AG10803 (cell line): ENCODE results near the gene BACH2.
A peak's percentile ranks its signal among the peaks of the same experiment; 100 is the strongest.

Source experiments
- DNase-seq: peaks from one replicate; pipeline ENCODE4 v3.0.0; 2010; ENCODE audit warnings: low read depth
- H3K4me3 ChIP-seq: 2 replicates; pipeline ENCODE4 v1.5.1; 2011; ENCODE audit warnings: mild to moderate bottlenecking, low read length, control low read depth
- TF ChIP-seq, protein P1 (sequence below): conservative IDR thresholded peaks from 2 replicates; pipeline ENCODE4 v1.5.1; 2011; ENCODE audit warnings: mild to moderate bottlenecking, low read length, control low read depth, inconsistent platforms

Gene BACH2

DNA sequence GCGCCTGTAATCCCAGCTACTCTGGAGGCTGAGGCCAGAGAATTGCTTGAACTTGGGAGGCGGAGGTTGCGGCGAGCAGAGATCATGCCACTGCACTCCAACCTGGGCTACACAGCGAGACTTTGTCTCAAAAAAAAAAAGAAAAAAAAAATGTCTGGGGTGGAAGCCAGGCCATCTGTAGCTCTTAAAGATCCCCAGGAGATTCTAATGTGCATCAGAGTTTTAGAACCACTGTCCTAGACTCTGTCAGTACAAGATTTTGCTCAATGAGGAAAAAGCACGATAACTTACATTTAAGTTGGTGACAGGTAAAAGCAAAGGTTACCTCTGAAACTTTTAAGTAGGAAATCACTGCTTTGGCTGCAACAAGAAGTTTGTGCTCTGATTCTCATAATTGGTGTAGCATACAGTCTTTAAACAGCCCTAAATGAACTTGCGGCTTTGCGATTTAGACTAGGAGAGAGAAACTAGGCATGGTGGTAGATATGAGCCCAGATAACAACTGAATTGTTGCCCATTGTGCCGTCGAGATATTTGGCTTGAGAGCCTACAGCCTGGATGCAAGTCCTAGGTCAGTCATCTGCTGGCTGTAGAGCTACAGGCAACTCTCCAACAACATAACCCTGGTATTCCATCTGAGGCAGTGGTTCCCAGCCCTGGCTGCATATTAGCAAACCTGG is 67.2 kb downstream of the BACH2 start:
- no peak for DNase-seq
- H3K4me3 ChIP-seq, result no peak overlapping the region
- TF ChIP-seq, protein P1, sequence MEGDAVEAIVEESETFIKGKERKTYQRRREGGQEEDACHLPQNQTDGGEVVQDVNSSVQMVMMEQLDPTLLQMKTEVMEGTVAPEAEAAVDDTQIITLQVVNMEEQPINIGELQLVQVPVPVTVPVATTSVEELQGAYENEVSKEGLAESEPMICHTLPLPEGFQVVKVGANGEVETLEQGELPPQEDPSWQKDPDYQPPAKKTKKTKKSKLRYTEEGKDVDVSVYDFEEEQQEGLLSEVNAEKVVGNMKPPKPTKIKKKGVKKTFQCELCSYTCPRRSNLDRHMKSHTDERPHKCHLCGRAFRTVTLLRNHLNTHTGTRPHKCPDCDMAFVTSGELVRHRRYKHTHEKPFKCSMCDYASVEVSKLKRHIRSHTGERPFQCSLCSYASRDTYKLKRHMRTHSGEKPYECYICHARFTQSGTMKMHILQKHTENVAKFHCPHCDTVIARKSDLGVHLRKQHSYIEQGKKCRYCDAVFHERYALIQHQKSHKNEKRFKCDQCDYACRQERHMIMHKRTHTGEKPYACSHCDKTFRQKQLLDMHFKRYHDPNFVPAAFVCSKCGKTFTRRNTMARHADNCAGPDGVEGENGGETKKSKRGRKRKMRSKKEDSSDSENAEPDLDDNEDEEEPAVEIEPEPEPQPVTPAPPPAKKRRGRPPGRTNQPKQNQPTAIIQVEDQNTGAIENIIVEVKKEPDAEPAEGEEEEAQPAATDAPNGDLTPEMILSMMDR, result no peak

- peak; percentile 6 for DNase-seq
- TF ChIP-seq, protein P1, result no peak
Observed at GRCh38 chr6:90227673-90228072, 69.0 kb downstream of the BACH2 start.

GRCh38 chr6:90227213-90227612 is 69.4 kb downstream of the BACH2 start:
- TF ChIP-seq, protein P1, result no peak
- H3K4me3 ChIP-seq, result no peak overlapping the region
- no peak for DNase-seq

More at GRCh38 chr6:90227673-90228072, 69.0 kb downstream of the BACH2 start:
- no peak overlapping the region for H3K4me3 ChIP-seq

DNA sequence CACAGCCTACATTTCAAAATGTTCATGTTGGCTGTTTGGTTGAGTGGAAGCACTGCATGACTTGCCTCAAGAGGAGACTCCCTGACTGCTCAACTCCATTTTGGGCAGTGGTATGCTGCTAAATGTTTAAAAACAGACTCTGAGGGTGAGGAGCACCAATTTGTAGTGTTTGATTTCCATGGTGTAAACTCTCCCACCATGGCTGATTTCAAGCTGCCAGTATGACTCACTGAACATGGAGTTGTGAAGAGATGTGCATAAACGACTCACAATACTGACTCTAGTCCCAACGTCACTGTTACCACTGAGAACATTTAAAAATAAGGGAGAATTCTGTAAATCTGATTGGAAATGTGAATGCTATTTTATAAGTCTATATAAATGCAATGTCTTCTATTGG is 70.4 kb downstream of the BACH2 start:
- peak; percentile 5 for DNase-seq
- no peak overlapping the region for H3K4me3 ChIP-seq
- TF ChIP-seq, protein P1, result no peak

DNA sequence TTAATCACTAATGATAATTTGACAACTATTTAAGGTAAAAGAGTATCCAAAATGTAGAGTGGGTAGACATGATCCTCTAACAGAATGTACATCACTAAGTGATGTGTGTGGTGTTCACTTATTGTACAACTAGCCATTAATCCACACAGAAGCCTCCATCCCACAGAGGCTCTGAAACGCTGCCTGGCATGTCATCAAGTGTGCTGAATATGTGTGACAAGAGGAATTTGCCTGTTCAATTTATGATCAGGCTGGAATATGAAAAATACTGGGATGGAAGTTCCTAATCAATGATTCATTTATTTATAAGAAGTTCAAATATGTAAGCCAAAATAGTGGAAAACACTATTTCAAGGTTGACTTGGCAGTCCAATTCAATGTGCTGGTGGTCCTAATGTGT is 72.4 kb downstream of the BACH2 start:
- no peak overlapping the region for H3K4me3 ChIP-seq
- TF ChIP-seq, protein P1, result no peak
- DNase-seq, result no peak

GRCh38 chr6:90222724-90223198 is 73.9 kb downstream of the BACH2 start:
- DNase-seq, result no peak
- TF ChIP-seq, protein P1, result no peak
- no peak overlapping the region for H3K4me3 ChIP-seq

- H3K4me3 ChIP-seq, result no peak overlapping the region
- TF ChIP-seq, protein P1, result no peak
- no peak for DNase-seq
Observed at GRCh38 chr6:90222008-90222407, 74.6 kb downstream of the BACH2 start.
